NCI-H128 (cell line): Measurements from ENCODE around the gene RAPH1.
"Not testable (repeated sequence)": the region's sequence is repeated elsewhere in the genome, so short reads cannot be mapped to it uniquely, and the experiment has no call there.

Experiments
- DNase-seq: peaks from one replicate; lab custom pipeline; 2025; ENCODE audit not compliant: unreplicated experiment; lab: John Stamatoyannopoulos, UW

Gene RAPH1

DNA sequence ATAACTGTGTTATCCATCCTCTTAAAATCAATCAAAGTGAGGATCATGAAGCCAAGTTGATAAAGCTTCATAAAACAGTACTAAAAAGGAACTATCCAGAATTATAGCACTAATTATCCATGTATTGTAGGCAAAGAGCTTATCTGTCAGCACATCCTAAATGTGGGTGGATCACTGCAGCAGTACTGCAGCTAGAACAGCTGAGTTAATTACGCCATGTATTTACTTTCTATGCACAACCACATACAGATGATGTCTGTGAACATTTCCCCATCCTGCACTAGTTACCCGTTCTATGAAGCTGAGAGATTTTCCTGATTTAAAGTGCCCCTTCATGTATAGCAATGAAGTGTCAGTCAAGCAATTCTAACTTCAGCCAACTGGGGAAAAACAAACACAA lies 96.6 kb downstream of the RAPH1 start:
- no peak for DNase-seq

DNA sequence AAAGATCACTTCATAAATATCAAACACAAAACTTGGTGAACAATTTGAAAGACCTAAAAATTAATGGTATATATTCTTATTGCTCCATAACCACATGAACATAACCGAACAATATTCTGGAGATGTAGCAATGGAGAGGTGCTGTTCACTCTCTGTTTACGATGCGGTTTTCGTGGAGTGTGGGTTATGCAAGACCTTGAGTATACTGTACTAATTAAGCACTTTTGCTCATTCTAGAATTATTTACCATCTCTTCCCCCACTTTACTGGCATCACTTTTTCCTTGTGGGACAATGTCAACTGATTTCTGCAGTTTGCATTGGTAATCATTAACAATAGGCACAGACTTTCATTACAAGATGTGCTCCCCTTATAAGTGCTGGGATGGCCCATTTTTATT lies 97.6 kb downstream of the RAPH1 start:
- DNase-seq = no peak

DNA sequence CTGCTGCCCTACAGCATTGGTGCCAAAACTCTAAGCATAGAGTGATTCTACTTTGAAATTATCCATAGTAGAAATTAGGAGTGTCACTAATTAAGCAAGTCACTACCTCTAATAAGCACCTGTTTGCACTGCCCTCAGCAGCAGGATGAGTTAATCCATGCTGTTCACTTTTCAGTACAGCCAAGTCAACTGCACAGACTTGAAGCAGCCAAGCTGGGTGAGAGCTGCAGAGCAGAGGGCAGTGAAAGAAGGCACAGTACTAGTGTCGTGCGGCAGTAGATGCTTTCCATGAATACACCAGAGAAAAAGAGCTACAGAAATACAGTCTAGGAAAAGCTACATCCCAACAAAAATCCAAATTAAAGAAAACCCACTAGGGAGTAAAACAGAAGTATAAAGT lies 98.6 kb downstream of the RAPH1 start:
- DNase-seq = no peak

DNA sequence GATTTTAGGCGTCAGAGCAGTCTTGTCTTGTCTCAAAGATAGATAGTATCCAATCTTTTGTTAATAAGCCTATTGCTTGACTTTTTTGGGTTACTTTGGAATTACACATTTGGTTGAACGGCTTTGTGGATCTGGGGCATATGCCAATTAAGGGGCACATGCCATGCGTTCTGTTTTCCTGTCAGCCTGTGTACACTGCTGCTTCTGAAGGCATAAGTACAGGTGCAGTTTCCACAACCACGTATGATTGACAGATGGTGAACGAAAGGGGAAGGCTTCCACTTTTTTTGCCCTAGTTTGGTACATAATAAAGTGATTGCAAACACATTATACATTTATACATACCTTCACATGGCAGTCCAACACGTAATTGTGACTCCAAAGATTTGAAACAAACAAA lies 102.3 kb downstream of the RAPH1 start:
- no peak for DNase-seq

DNA sequence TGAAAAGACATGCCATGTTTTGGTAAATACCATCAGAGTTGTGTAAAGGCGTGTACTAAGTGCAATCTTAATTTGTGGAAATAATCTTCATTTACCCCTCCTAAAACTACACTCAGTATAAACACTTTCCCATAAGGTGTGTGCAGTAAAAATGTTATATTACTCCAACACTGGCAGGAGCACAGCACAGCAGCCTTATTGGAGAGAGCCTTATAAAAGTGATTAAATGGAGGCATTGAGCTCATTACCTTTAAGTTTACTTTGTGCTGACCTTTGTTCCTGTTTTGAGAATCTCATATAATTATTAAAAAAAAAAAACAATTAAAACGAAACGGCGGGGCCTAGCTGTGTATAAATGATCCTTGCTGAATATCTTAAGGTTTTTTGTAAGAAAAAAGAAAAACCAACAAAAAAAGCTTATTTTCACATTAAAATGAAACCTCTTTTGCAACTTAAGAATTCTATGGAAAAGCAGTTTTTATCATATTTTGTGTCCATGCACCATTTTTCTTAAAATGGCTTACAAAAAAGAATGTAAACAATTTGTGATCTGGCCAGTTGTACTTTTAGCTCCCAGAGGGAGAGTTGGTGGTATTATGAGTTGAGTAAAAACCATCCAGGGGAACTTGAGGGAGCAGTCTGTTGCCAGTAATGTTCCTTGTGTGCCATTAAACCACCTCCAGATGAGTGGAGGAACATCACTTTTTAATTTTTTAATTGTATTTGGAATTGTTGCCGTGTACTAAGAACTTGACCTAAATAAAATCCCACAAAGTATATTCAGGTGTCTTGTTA lies 103.5 kb downstream of the RAPH1 start:
- DNase-seq = no peak

DNA sequence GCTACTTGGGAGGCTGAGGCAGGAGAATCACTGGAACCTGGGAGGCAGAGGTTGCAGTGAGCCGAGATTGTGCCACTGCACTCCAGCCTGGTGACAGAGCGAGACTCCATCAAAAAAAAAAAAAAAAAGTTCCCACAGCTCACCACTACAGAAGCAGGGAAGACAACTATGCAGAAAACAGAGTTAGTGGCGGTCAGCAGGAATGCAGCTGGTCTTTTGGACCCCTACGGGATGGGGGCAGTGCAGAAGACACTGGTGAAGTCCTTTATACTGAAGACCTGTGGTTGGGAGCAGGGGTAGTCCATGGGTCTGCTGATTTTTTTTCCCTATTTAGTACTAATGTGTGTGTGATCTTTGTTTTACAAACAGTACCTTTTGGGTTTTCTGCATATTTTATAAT lies 105.5 kb downstream of the RAPH1 start:
- DNase-seq = not testable (repeated sequence)

DNA sequence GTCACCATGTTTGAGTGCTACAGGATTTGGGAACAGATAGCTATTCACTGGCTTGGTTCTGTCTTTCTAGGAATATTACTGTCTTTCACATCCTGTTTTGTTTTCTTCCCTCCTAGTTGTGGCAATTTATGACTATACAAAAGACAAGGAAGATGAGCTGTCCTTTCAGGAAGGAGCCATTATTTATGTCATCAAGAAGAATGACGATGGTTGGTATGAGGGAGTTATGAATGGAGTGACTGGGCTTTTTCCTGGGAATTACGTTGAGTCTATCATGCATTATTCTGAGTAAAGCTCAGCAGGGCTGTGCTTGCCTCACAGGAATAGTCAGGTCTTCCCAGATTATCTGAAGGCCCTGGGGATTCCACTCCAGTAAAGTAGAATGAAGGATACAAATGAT lies 108.0 kb downstream of the RAPH1 start:
- DNase-seq = no peak

DNA sequence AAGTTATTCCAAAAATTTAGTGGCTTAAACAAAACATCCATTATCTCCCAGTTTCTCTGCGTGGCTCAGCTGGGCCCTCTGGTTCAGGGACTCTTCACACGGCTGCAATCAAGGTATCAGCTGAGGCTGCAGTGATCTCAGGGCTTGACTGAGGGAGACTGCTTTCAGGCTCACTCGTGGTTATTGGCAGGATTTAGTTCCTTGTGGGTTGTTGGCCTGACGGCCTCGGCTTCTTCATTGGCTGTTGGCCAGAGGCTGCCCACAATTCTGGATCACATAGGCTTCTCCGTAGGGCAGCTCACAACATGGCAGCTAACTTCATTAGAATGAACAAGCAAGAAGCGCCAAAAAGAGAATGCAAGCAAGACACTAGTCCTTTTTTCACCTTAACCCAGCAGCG lies 116.8 kb downstream of the RAPH1 start:
- DNase-seq = no peak

DNA sequence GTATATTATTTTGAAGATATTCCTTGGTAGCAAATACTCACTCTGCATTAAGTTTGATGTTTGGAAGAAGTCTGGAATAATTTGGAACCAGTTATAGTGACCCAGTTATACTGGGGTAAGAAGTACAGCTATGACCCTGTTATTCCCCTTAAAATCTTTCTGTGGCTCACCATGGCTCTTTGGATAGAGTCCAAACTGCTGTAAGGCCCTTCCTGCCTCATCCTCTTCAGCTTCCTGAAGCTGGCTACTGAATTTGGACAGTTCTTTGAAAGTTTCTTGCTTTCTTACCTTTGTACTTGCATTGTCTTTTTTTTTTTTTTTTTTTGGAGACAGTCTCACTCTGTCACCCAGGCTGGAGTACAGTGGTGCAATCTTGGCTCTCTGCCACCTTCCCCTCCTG lies 121.3 kb downstream of the RAPH1 start:
- DNase-seq = no peak

DNA sequence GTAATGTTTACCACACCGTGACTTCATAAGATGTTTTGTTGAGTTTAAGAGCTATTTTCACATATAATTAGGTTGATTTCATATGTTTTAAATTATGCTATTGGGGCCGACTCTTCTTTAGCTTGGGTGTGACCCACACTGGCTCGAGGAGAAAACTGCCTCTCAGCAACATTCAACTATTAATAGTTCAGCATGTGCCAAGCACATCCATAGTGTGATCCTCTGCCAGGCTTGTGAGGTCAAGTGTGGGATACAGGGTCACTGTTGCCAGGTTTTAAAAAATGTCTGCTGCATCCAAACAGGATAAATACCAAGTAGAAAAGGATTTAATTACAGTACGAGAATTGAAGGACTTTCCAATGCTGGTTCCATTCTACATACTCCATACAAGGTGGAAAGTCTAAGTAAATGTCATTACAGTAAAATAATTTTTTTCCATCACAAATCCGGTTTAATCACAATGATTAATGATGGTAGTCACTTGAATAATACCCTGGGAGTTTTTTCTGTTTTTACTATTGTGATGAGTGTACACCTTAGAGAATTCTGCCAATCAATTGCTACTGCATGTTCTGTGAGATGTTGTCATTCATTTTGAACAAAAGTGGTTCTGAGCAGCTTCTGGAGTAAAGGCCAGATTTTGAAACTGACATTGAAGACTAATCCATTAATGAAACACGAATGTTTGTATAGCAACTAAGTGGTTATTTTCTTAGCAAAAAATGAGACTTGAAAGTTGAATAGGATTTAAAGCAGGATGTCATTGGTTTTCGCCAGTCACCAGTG lies 122.4 kb downstream of the RAPH1 start:
- DNase-seq = no peak

DNA sequence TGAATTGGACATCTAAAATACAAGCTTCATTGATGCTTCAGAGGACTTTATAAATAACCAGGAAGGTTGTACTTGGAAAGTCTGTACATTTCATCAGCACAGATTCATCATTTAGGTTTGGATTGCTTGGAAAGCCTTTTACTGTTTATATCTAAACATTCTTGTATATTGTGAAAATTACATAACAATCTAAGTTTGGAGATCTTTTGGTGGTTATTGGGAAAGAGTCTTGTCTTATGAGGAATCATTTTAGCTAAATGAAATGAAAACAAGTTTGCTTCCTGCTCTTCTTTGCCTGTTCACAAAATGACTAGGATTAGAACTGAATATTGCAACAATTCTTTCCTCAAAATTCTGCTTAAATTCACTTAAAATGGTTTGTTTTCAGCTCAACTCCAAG lies 127.6 kb downstream of the RAPH1 start:
- no peak for DNase-seq

DNA sequence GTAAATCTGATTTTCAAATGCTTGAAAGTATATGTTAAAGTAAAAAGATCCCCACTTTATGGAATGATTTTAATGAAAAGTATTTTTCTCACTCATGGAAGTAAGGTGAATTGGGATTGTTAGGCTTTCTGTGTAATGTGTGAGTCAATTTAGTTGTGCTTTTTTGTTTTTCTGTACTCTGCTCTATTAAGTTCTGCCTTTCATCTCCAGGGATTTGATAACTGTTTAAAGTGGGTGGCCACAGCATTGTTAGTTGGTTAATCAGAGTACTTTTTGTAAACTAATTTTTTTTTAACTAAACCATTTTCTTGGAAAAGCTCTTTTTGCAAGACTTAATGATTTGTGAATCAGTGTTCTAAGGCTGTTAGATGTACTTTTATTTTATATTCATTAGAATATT lies 130.1 kb downstream of the RAPH1 start:
- DNase-seq = no peak

DNA sequence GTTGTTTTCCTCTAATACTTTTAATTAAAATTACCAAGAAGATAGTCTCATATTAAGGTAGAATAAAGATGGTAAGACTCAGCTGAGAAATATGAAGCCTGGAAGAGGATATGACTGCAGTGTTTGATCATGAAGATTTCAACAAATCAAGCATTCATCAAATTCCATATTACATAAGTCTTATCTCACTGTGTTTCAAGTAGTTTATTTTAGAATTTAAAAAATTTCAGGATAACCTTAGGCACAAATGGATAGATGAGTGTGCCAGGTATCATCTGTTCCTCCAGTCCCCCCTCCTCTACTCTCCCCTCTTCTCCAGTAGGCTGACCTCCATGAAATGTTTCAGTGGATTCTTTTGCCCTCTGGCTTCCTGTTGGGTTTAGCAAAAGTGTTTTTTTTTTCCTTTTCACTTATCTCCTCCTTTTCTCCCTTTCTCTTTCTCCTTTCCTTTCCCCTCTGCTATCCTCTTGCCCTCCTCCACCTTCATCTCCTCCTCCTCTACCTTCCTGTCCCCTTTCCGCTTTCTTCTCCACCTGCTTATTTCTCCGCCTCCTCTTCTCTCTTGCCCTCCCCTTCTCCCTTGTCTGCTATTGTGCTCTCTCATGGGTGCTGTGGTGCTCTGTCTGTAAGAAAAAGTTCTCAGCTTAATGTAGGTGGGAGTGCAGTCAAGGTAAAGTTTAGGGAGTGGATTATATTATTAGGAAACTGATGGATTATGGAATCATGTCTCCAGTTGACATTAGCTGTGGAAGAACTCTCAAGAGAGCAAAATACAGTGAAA lies 134.1 kb downstream of the RAPH1 start:
- DNase-seq = no peak

DNA sequence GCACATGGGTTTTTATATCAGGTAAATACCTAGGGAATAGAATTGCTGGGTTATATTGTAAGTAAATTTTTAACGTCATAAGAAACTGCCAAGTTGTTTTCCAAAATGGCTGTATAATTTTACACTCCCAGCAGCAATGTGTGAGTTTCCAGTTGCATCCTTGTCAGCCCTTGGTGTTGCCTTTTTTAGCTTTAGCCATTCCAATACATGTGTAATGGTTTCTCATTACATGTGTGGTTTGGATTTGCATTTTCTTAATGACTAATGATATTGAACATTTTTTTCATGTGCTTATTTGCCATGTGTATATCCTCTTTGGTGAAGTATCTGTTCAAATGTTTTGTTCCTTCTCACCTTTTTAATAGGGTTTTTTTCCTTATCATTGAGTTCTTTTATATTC lies 136.1 kb downstream of the RAPH1 start:
- no peak for DNase-seq

DNA sequence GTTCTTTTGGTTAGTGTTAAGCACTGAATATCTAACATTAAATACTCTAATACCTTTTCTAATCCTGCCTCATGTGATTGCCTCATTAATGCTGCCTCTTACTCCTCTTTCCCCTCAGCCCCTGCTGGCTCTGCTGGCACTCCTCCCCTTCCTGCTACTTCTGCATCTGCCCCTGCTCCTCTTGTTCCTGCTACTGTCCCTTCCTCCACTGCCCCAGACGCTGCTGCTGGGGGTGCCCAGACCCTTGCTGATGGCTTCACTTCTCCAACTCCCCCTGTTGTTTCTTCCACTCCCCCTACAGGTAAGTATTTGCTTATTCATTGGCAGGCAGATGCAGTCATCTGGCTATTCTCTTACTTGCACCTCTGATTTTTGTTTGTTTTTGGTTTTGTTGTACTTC lies 138.4 kb downstream of the RAPH1 start:
- no peak for DNase-seq

DNA sequence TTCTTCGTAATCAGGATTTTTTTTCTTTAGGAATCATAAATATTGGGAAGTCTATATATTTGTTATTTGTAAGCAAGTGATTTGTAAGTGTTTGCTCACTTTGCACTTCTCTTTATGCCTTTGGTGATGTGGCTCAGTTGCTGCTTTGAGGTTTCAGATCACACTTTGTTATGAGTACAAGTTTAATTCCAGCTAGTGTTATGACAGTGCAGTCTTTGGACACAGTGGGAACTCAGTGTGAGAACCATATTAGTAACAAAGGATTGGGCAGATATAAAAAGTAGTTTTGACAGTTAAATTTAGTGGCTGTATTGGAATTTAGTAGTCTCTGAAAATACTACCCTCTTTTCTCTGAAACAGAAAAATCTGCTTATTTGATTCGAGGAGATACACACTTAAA lies 139.2 kb downstream of the RAPH1 start:
- no peak for DNase-seq

DNA sequence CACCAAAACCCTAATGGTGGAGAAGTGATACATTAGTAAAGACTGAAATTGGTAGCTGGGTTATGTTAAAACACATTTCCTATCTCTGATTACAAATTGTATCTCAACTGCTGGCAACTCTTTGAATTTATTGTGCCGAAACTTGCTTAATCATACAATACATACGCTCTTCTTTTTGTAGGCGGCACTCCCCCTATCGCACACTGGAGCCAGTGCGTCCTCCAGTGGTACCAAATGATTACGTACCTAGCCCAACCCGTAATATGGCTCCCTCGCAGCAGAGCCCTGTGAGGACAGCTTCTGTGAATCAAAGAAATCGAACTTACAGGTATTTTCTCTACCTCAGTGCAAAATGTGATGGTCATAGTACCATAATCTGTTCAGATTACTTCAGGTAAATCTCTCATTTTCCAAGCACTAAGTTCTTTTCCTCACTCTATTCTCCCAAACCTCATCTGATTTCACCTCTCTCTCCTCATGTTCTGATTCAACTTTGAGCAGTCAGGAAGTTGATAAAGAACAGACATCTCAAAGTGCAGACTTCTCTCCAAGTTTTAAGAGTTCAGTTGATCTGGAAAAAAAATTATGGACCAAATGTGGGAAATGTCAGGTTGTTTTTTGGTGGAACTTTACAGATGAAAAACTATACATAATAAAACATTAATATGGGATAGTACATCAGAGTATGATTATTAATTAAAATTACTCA lies 140.4 kb downstream of the RAPH1 start:
- DNase-seq = no peak

DNA sequence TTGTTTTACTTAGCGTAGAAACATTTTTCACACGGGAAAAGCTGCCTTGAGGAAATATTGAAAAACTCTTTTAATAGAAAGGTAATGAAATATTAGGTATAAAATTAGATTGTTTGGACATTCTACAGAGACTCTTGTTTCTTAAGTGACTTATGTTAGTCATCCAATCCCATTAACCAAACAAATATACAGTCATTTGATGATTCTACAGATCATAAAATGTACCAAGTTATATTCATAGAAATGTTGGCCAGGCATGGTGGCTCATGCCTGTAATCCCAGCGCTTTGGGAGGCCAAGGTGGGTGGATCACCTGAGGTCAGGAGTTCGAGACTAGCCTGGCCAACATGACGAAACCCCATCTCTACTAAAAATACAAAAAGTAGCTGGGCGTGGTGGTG lies 146.9 kb downstream of the RAPH1 start:
- DNase-seq = not testable (repeated sequence)

DNA sequence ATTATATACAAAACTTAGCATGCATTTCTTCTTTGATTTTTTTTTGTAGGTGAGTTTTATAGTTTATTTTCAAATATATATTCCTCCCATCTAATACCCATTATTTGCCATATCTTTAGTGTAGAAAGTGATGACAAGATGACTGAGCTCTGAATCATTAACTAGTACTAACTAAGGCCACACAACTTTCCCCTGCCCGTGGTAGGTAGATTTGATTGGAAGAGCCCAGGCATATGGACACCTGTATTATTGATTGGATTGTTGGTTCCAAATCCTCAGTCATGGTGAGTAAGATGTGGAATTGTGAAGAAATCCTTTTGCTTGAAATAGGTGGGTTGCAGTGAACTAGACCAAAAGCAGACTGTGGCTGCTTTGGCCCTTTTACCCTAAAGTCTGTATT lies 152.1 kb downstream of the RAPH1 start:
- no peak for DNase-seq

DNA sequence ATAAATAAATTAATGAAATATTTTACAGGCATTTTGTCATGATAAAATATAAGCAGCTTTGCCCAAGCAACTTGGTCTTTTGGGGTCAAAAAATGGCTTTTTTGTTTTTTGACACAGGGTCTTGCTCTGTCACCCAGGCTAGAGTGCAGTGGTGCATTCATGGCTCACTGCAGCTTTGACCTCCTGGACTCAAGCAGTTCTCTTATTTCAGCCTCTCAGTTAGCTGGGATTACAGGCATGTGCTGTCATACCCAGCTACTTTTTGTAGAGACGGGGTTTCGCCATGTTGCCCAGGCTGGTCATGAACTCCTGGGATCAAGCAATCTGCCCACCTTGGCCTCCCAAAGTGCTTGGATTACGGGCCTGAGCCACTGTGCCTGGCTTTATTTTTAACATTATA lies 155.9 kb downstream of the RAPH1 start:
- no peak for DNase-seq

DNA sequence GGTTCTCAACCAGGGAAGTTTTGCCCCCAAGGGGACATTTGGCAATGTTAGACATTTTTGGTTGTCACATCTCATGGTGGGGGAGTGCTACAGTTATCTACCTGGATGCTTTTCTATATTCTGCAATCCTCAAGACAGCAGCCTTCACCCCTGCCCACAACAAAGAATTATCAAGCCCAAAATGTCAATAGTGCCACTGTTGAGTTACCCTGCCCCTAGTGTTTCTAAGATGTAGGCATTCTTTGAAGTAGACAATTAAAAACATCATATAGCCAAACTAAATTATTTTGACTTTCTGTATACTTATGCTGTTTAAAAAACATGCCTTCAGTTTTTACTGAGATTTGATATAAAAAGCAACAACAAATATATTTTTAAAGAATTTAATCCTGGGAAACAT lies 158.9 kb downstream of the RAPH1 start:
- no peak for DNase-seq
